Stimulated activated CD8-positive, alpha-beta memory T cell treated with anti-CD3 and anti-CD28 coated beads, Interleukin-12 subunit alpha, Interleukin-12 subunit beta, amount 100 ng/mL, for 4 hours (primary cell): Measurements from ENCODE around the gene POR.

ENCODE experiments used
- DNase-seq: peaks from one replicate; pipeline ENCODE4 v3.0.0-alpha.2; 2020; ENCODE audit warnings: low read depth

The POR gene

GRCh38 chr7:75916685-75917634 lies 2.0 kb downstream of the POR start:
- no peak for DNase-seq

- no peak for DNase-seq
These were observed 5.6 kb downstream of the POR start for GRCh38 chr7:75920431-75921161.

GRCh38 chr7:75921479-75921878 lies 6.5 kb downstream of the POR start:
- no peak for DNase-seq

GRCh38 chr7:75922966-75923603 lies 8.1 kb downstream of the POR start:
- DNase-seq, result no peak

GRCh38 chr7:75924256-75924655 lies 9.3 kb downstream of the POR start:
- DNase-seq, result no peak

- DNase-seq, result no peak
These were observed 9.9 kb downstream of the POR start for GRCh38 chr7:75924889-75925288.

GRCh38 chr7:75925717-75926435 lies 10.9 kb downstream of the POR start:
- no peak for DNase-seq

GRCh38 chr7:75928568-75928914 lies 13.6 kb downstream of the POR start:
- DNase-seq, result no peak

GRCh38 chr7:75931680-75932079 lies 16.7 kb downstream of the POR start:
- no peak for DNase-seq

- DNase-seq, result no peak
These were observed 23.2 kb downstream of the POR start for GRCh38 chr7:75937958-75938786.

- no peak for DNase-seq
These were observed 24.0 kb downstream of the POR start for GRCh38 chr7:75938921-75939320.

- no peak for DNase-seq
These were observed 28.9 kb downstream of the POR start for GRCh38 chr7:75943864-75944263.

- no peak for DNase-seq
These were observed 29.6 kb downstream of the POR start for GRCh38 chr7:75944507-75944906.

GRCh38 chr7:75945297-75946168 lies 30.6 kb downstream of the POR start:
- no peak for DNase-seq

GRCh38 chr7:75946207-75946855 lies 31.4 kb downstream of the POR start:
- DNase-seq, result no peak

- no peak for DNase-seq
These were observed 33.2 kb downstream of the POR start for GRCh38 chr7:75948179-75948578.

- DNase-seq, result no peak
These were observed 35.2 kb downstream of the POR start for GRCh38 chr7:75950111-75950681.

- no peak for DNase-seq
These were observed 36.6 kb downstream of the POR start for GRCh38 chr7:75951506-75951905.

- no peak for DNase-seq
These were observed 38.5 kb downstream of the POR start for GRCh38 chr7:75953431-75953830.
